Calu3 (cell line): ENCODE results near the gene CFAP77. TPM values are rescaled to one million over a fixed set of nuclear protein-coding genes. Genes with fewer than 3 reads are reported as not detected.
"Not testable (repeated sequence)": the region's sequence is repeated elsewhere in the genome, so short reads cannot be mapped to it uniquely, and the experiment has no call there.

Experiments
- BruUV-seq: library from RNA; stranded (reverse); fragments of 400-500 nt; replicated peaks from 2 replicates; lab custom pipeline; 2021; lab: Mats Ljungman, UMichigan
- CTCF ChIA-PET: fragments of 300-600 bp; sonication (Branson Sonifier 250); formaldehyde crosslinking; loops from one replicate; lab custom pipeline; 2022; ENCODE audit warnings: antibody characterized with exemption; lab: Charles Lee
- DNase-seq: peaks from one replicate; pipeline ENCODE4 v3.0.0; 2022
- H3K27ac Mint-ChIP-seq: one replicate; pipeline ENCODE4 v1.8.0; 2022; ENCODE audit warnings: mixed read lengths; ENCODE audit not compliant: unreplicated experiment
- H3K27me3 Mint-ChIP-seq: one replicate; pipeline ENCODE4 v1.8.0; 2022; ENCODE audit warnings: mixed read lengths; ENCODE audit not compliant: unreplicated experiment
- H3K36me3 Mint-ChIP-seq: one replicate; pipeline ENCODE4 v1.8.0; 2022; ENCODE audit warnings: mild to moderate bottlenecking, moderate library complexity, mixed read lengths; ENCODE audit not compliant: insufficient read depth, unreplicated experiment
- H3K4me1 Mint-ChIP-seq: one replicate; pipeline ENCODE4 v1.8.0; 2022; ENCODE audit warnings: mild to moderate bottlenecking, low read depth, mixed read lengths; ENCODE audit not compliant: unreplicated experiment
- H3K4me3 Mint-ChIP-seq: one replicate; pipeline ENCODE4 v1.8.0; 2022; ENCODE audit warnings: mild to moderate bottlenecking, low read depth, moderate library complexity, mixed read lengths; ENCODE audit not compliant: unreplicated experiment
- H3K9me3 Mint-ChIP-seq: one replicate; pipeline ENCODE4 v1.8.0; 2022; ENCODE audit warnings: low read depth, mixed read lengths; ENCODE audit not compliant: unreplicated experiment
- CTCF ChIP-seq: fragments of 200-600 bp; IDR thresholded peaks from one replicate; pipeline ENCODE4 v1.8.0; 2022; ENCODE audit warnings: antibody characterized with exemption; ENCODE audit not compliant: unreplicated experiment
- intact Hi-C: fragments of 100-400 bp; cut with micrococcal nuclease; formaldehyde crosslinking; loops from one replicate; pipeline ENCODE4 v1.10.0; 2022; ENCODE audit not compliant: unreplicated experiment
- total RNA-seq: library from RNA; stranded (reverse); gene quantifications from 2 replicates; pipeline ENCODE4 v1.2.3, GENCODE V29; 2022

Gene CFAP77
- total RNA-seq, 1 experiment from 2014 or later: not detected

GRCh38 chr9:132367613-132368313 lies 42.2 kb upstream of the CFAP77 start:
- no peak for TF ChIP-seq CTCF
- no peaks in the 10 kb centered on the region for H3K27me3 Mint-ChIP-seq
- no peaks in the 10 kb centered on the region for H3K36me3 Mint-ChIP-seq
- intact Hi-C loops: no loop called here
- no peak overlapping the region for H3K4me3 Mint-ChIP-seq
- no peak for DNase-seq
- no peaks in the 10 kb centered on the region for H3K9me3 Mint-ChIP-seq
- no TSS peak for BruUV-seq
- no peak overlapping the region for H3K27ac Mint-ChIP-seq
- peaks cover 6% of the 10 kb centered on the region for H3K4me1 Mint-ChIP-seq
- CTCF ChIA-PET: interaction anchor here (0.6 kb wide), 1 partner anchor 834 kb away, joined by 3 read pairs; no protein-coding TSS in a partner anchor

GRCh38 chr9:132369421-132369820 lies 40.6 kb upstream of the CFAP77 start:
- no peak for TF ChIP-seq CTCF
- no peak for DNase-seq
- intact Hi-C loops: no loop called here
- Mint-ChIP-seq H3K4me3 (no peak overlapping the region), H3K36me3 (no peaks in the 10 kb centered on the region), H3K27ac (no peak overlapping the region), H3K27me3 (no peaks in the 10 kb centered on the region), H3K9me3 (no peaks in the 10 kb centered on the region), H3K4me1 (peaks cover 8% of the 10 kb centered on the region)
- no TSS peak for BruUV-seq
- CTCF ChIA-PET: no interaction called here

- no peaks in the 10 kb centered on the region for H3K27me3 Mint-ChIP-seq
- CTCF ChIA-PET: no interaction called here
- H3K27ac Mint-ChIP-seq: no peak overlapping the region
- BruUV-seq: no TSS peak
- intact Hi-C loops: no loop called here
- DNase-seq: no peak
- H3K4me3 Mint-ChIP-seq: no peak overlapping the region
- no peaks in the 10 kb centered on the region for H3K36me3 Mint-ChIP-seq
- peaks cover 8% of the 10 kb centered on the region for H3K4me1 Mint-ChIP-seq
- H3K9me3 Mint-ChIP-seq: no peaks in the 10 kb centered on the region
- TF ChIP-seq CTCF: no peak
These were observed 39.4 kb upstream of the CFAP77 start for GRCh38 chr9:132370592-132370991.

- BruUV-seq: no TSS peak
- no peak for DNase-seq
- Mint-ChIP-seq H3K36me3 (no peaks in the 10 kb centered on the region), H3K9me3 (no peaks in the 10 kb centered on the region), H3K4me1 (peaks cover 8% of the 10 kb centered on the region), H3K27ac (no peak overlapping the region), H3K27me3 (no peaks in the 10 kb centered on the region), H3K4me3 (no peak overlapping the region)
- TF ChIP-seq CTCF: no peak
- CTCF ChIA-PET: no interaction called here
- intact Hi-C loops: no loop called here
These were observed 37.6 kb upstream of the CFAP77 start for GRCh38 chr9:132372177-132373095.

DNA sequence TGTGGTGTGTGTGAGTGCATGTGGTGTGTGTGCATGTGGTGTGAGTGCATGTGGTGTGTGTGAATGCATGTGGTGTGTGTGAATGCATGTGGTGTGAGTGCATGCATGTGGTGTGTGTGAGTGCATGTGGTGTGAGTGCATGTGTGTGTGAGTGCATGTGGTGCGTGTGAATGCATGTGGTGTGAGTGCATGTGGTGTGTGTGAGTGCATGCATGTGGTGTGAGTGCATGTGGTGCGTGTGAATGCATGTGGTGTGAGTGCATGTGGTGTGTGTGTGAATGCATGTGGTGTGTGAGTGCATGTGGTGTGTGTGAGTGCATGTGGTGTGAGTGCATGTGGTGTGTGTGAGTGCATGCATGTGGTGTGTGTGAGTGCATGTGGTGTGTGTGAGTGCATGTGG lies 32.2 kb upstream of the CFAP77 start:
- H3K27ac Mint-ChIP-seq, CTCF ChIA-PET, intact Hi-C loops, H3K36me3 Mint-ChIP-seq, BruUV-seq, H3K27me3 Mint-ChIP-seq, DNase-seq, H3K4me1 Mint-ChIP-seq, H3K4me3 Mint-ChIP-seq, H3K9me3 Mint-ChIP-seq: not testable (repeated sequence)

- CTCF ChIA-PET, BruUV-seq, H3K36me3 Mint-ChIP-seq, H3K9me3 Mint-ChIP-seq, DNase-seq, intact Hi-C loops, H3K27me3 Mint-ChIP-seq, H3K27ac Mint-ChIP-seq, H3K4me1 Mint-ChIP-seq, H3K4me3 Mint-ChIP-seq: not testable (repeated sequence)
These were observed 31.6 kb upstream of the CFAP77 start for GRCh38 chr9:132378416-132378815.
